AG10803 (cell line): ENCODE results near the gene MDK.

Experiments
- DNase-seq: peaks from one replicate; pipeline ENCODE4 v3.0.0; 2010; ENCODE audit warnings: low read depth
- H3K4me3 ChIP-seq: 2 replicates; pipeline ENCODE4 v1.5.1; 2011; ENCODE audit warnings: mild to moderate bottlenecking, low read length, control low read depth
- TF ChIP-seq, protein P1 (sequence below): conservative IDR thresholded peaks from 2 replicates; pipeline ENCODE4 v1.5.1; 2011; ENCODE audit warnings: mild to moderate bottlenecking, low read length, control low read depth, inconsistent platforms

Gene MDK

DNA sequence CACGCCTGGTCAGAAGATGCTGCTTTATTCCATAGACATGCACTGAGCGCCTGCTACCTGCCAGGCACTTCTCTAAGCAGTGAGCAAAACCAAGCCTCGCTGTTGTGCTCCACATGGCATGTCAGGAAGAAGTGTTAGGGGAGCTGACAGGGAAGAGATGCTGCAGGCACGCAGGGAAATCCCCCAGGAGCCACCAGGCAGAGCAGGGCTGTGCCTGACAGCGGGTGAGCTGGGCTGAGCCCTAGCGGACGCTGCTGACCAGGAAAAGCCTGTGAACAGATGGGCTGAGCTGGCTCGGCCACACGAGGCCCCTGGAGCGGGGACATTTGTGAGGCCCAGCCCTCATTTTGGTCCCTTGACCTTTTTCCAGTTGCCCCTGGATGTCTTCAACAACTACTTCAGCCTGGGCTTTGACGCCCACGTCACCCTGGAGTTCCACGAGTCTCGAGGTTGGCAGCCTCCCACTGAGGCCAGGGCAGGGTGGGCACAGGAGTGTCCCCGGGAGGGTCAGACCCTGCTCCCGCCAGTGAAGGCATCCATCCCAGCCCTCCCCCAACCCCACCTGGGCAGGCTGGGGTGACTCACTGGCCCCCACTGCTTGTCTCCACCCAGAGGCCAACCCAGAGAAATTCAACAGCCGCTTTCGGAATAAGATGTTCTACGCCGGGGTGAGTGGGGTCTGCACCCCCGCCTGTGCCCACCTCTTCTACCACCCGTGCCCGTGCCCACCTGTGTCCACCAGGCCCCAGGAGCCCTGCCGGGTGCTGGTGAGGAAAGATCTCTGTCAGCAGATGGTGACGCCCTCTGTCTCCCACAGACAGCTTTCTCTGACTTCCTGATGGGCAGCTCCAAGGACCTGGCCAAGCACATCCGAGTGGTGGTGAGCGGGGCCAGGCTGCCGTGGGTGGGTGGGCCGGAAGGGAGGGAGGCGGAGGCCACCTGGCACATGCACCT lies 7.4 kb upstream of the MDK start:
- no peak overlapping the region for H3K4me3 ChIP-seq
- TF ChIP-seq, protein P1, sequence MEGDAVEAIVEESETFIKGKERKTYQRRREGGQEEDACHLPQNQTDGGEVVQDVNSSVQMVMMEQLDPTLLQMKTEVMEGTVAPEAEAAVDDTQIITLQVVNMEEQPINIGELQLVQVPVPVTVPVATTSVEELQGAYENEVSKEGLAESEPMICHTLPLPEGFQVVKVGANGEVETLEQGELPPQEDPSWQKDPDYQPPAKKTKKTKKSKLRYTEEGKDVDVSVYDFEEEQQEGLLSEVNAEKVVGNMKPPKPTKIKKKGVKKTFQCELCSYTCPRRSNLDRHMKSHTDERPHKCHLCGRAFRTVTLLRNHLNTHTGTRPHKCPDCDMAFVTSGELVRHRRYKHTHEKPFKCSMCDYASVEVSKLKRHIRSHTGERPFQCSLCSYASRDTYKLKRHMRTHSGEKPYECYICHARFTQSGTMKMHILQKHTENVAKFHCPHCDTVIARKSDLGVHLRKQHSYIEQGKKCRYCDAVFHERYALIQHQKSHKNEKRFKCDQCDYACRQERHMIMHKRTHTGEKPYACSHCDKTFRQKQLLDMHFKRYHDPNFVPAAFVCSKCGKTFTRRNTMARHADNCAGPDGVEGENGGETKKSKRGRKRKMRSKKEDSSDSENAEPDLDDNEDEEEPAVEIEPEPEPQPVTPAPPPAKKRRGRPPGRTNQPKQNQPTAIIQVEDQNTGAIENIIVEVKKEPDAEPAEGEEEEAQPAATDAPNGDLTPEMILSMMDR = no peak
- DNase-seq = no peak

DNA sequence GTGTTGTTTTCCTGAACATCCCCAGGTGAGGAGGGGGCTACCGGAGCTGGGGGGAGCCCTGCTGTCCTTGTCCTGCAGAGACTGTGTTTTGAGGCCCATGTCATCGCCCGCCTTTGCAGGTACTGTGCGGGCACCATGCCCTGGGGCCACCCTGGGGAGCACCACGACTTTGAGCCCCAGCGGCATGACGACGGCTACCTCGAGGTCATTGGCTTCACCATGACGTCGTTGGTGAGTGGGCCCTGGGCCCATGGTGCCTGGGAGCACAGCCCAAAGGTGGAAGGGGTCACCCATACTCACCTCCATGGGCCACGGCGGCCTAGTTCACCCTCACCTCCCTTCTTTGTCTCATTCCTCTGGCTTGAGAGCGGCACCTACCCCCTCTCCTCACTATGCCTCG lies 6.7 kb upstream of the MDK start:
- no peak overlapping the region for H3K4me3 ChIP-seq
- DNase-seq = no peak
- TF ChIP-seq, protein P1 = no peak

- DNase-seq = no peak
- no peak overlapping the region for H3K4me3 ChIP-seq
- TF ChIP-seq, protein P1 = no peak
Measured at GRCh38 chr11:46375392-46376101, 5.9 kb upstream of the MDK start.

DNA sequence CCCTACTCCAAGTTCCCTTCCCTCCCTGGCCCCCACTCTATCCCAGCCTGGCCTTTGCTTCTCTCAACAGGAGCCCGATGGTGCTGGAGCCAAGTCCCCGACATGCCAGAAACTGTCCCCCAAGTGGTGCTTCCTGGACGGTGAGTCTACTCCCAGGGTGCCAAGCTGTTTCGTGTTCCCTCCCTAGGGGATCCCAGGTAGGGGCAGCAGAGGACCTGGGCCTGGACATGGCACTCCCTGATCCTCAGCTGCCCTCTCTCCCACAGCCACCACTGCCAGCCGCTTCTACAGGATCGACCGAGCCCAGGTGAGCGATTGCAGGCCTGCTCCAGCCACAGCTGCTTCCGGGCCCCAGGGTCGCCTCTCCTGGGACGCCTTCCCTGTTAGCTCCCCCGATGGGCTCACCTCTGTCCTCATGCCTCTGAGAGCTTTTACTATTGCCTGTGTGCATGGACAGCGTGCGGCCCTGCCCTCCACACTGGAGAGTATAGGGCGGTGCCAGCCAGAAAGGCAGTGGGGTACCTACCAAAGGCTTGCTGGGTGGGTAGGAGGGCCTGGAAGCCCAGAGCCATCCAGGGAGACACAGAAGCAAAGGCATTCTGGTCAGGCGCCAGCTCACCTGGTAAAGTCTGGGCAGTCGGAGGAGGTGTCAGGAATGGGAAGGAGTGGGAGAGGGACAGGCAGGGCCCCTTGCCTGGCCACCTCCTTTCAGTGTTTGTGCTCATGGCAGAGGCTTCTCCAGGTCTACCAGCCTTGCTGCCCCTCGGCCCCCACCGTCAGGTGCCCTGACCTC lies 5.0 kb upstream of the MDK start:
- TF ChIP-seq, protein P1 = no peak
- DNase-seq = no peak
- no peak overlapping the region for H3K4me3 ChIP-seq

DNA sequence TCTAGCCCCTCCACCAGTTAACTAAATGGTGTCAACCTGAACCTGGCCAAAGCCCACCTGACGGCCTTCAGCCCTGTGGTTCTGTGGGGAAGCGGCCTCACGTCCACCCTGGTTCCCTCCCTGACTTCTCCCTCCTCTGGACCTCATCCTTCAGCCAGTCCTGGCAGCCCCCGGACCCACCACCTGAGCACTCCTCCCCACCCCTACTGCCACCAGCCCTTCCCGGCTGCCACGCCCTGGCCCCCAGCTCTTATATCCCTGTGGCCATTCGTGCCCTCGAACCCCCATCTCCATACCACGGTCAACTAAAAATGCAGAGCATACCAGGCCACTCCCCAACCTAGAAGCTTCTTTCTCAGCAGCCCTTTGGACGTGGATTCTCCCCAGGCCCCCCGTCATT lies 4.2 kb upstream of the MDK start:
- TF ChIP-seq, protein P1 = no peak
- DNase-seq = no peak
- no peak overlapping the region for H3K4me3 ChIP-seq

DNA sequence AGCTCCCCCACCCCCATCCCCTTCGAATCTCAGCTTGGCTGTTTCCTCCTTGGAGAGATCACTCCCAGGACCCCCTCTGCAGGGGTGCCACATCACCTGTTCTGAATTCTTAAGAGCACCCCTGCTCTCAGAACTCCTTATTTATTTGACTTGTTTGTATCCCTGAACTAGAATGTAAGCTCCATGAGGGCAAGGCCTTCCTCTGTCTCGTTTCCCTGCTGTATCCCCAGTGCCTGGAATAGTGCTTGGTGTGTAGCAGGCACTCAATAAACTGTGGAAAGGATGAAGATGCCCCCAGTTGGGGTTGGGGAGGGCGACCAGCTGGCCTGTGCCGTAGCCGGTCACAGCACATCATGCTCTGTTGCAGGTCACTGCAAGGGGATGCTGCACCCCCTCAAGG lies 3.6 kb upstream of the MDK start:
- H3K4me3 ChIP-seq = no peak overlapping the region
- TF ChIP-seq, protein P1 = no peak
- DNase-seq = no peak
